Neural crest cell (in vitro differentiated cells): ENCODE data around the gene EGFL7. TPM values are rescaled to one million over a fixed set of nuclear protein-coding genes. Genes with fewer than 3 reads are reported as not detected.

Experiments
- DNase-seq: peaks from one replicate; pipeline ENCODE4 v3.0.0; 2021; ENCODE audit warnings: low read depth, mixed read lengths, low spot score
- H3K27ac Mint-ChIP-seq: one replicate; pipeline ENCODE4 v1.8.0; 2021; ENCODE audit warnings: mild to moderate bottlenecking, mixed read lengths; ENCODE audit not compliant: unreplicated experiment
- H3K27me3 Mint-ChIP-seq: 2 replicates; pipeline ENCODE4 v1.8.0; 2021; ENCODE audit warnings: low read depth, mild to moderate bottlenecking, mixed read lengths
- H3K36me3 Mint-ChIP-seq: 2 replicates; pipeline ENCODE4 v1.8.0; 2021; ENCODE audit warnings: low read depth, mild to moderate bottlenecking, mixed read lengths
- H3K4me1 Mint-ChIP-seq: 2 replicates; pipeline ENCODE4 v1.8.0; 2021; ENCODE audit warnings: mixed read lengths
- H3K4me3 Mint-ChIP-seq: one replicate; pipeline ENCODE4 v1.8.0; 2021; ENCODE audit warnings: mild to moderate bottlenecking, mixed read lengths
- H3K9me3 Mint-ChIP-seq: 2 replicates; pipeline ENCODE4 v1.8.0; 2021; ENCODE audit warnings: mixed read lengths
- total RNA-seq: library from RNA; stranded (reverse); gene quantifications from 2 replicates; pipeline ENCODE4 v1.2.1, GENCODE V29; 2021
- TF ChIP-seq, protein P1 (sequence below): fragments of 200-600 bp; sonication (generic); conservative IDR thresholded peaks from 2 replicates; pipeline ENCODE4 v1.5.0; 2021; ENCODE audit warnings: antibody characterized with exemption, mild to moderate bottlenecking

The EGFL7 gene
- total RNA-seq, 1 donor from 2014 or later = 14.1 TPM

DNA sequence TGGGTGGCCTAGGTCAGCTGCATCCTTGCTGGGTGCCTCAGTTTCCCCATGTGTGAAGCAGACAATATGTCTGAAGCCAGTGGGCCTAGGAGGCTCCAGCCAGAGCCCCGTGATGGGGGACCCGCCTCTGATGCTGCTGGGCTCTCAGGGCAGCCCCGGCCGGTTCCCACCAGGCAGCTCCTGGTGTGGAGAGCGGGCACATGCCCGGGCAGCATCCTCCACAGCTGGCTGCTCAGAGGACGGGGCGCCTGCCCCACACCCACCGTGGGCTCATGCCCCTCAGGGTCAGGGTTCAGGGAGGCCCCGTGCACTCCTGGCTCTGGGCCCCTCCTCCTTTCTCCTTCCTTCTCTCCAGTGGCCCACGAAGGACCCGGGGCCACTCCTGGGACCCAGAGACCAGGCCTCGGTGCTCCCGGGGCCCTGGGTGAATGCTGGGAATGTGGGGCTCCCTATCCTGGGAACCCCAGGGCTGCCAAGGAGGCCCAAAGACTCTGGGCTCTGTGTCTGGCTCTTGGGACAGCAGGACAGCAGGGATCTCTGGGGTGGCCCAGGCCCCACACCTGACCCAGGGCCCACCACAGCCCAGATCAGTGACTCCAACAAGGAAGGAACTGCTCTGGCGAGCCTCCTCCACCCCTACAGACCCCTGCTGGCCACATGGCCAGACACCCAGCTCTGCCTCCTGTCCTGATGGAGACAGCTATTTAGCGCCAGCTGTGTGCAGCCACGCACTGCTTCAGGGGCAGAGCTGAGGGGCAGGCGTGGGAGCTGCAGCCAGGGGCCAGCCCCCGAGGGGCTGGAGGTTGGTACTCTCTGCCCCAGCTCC lies 39.5 kb upstream of the EGFL7 start:
- peaks cover 15% of the 10 kb centered on the region for H3K4me1 Mint-ChIP-seq
- no peak for DNase-seq
- TF ChIP-seq, protein P1, sequence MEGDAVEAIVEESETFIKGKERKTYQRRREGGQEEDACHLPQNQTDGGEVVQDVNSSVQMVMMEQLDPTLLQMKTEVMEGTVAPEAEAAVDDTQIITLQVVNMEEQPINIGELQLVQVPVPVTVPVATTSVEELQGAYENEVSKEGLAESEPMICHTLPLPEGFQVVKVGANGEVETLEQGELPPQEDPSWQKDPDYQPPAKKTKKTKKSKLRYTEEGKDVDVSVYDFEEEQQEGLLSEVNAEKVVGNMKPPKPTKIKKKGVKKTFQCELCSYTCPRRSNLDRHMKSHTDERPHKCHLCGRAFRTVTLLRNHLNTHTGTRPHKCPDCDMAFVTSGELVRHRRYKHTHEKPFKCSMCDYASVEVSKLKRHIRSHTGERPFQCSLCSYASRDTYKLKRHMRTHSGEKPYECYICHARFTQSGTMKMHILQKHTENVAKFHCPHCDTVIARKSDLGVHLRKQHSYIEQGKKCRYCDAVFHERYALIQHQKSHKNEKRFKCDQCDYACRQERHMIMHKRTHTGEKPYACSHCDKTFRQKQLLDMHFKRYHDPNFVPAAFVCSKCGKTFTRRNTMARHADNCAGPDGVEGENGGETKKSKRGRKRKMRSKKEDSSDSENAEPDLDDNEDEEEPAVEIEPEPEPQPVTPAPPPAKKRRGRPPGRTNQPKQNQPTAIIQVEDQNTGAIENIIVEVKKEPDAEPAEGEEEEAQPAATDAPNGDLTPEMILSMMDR = no peak
- H3K4me3 Mint-ChIP-seq = no peak overlapping the region
- H3K36me3 Mint-ChIP-seq = no peaks in the 10 kb centered on the region
- H3K9me3 Mint-ChIP-seq = no peaks in the 10 kb centered on the region
- no peaks in the 10 kb centered on the region for H3K27me3 Mint-ChIP-seq
- no peak overlapping the region for H3K27ac Mint-ChIP-seq

DNA sequence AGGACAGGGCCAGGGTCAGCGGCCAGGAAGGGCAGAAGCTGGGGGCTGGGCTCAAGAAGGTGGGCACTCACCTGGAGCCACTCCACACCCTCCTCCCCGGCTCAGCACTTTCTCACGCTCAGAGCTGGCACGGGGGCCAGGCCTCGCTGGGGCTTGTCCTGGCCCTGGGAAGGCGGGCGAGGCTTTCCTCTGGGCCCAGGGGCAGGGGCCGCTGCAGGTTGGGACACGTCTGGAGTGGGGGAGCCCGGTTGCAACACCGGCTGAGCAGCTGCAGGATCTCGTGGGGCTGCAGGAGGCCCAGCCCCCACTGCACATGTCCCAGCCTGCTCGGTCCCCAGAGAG lies 38.9 kb upstream of the EGFL7 start:
- Mint-ChIP-seq H3K4me3 (no peak overlapping the region), H3K36me3 (no peaks in the 10 kb centered on the region), H3K9me3 (no peaks in the 10 kb centered on the region), H3K4me1 (peaks cover 15% of the 10 kb centered on the region), H3K27me3 (no peaks in the 10 kb centered on the region), H3K27ac (no peak overlapping the region)
- no peak for DNase-seq
- TF ChIP-seq, protein P1 = no peak

DNA sequence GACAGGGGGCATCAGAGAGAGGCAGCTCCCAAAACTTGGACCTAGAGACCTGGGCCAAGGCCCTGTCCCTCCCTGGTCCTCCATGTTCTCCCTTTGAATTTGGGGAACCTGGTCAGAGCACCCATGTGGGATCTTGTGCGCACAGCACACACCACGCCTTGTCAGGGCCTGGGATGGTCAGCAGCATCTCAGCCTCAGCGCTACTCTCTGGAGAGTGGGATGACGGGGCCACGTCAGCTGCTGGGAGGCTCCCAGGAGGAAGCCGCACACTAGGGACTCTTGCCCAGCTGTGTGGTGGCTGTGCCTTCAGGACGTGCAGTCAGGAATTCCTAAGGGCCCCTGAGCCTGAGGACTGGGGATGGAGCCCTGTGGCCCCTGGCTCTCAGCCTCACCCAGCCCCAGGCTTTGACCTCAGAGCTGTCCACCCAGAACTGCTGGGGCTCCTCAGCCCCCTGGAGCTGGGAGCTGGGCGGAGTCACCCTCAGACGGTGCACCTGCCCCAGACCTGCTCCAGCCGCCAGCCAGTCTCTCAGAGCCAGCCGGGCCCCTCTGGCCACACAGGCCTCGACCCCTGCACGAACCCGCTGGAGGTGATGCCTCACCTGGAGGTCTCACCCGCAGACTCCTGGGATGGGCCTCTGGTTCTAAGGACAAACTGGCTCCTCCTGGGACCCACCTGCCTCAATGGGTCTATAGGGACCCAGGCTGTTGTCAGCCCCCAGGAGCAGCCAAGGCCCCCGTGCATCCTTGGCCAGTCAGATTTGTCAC lies 38.3 kb upstream of the EGFL7 start:
- Mint-ChIP-seq H3K9me3 (no peaks in the 10 kb centered on the region), H3K27me3 (no peaks in the 10 kb centered on the region), H3K4me3 (no peak overlapping the region), H3K4me1 (peaks cover 11% of the 10 kb centered on the region), H3K27ac (no peak overlapping the region), H3K36me3 (no peaks in the 10 kb centered on the region)
- DNase-seq = no peak
- TF ChIP-seq, protein P1 = no peak

DNA sequence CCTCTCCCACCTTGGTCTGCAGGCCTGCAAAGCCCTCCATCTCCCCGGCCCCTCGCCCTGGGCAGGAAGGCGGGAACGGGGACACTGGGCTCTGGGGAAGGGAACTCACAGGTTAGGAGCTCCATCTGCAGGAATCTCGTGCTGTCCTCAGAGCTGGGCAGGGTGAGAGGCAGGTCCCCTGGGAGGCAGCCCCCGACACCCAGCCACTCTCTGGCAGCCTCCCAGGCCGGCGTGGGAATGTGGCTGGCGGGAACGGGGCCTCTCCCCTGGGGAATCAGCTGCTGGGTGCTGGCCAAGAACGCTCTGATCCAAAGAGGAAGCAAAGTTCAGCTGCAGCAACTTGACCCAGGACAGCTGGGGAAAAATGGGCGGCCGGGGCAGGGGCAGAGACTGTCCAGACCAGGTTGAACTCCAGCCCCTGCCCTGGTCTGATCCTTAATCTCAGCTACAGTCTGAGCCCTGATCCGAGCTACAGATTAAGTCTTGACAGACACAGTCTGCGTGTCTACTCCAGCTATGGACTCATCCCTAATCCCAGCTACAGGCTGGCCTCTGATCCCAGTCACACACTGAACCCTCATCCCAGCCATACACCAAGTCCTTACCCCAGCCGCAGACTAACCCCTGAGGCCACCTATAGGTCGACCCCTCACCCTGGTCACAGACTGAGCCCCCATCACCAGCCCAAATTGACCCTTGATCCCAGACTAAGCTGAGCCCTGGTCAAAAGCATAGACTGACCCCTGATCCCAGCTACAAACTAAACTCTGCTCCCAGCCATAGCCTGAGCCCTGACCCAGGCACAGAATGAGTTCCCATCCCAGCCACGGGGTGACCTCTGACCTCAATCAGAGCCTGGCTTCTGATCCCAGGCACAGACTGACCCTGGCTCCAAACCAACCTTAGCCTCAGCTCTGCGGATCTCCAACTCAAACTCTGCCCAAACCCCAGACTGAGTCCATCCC lies 37.3 kb upstream of the EGFL7 start:
- DNase-seq = no peak
- no peaks in the 10 kb centered on the region for H3K9me3 Mint-ChIP-seq
- H3K27ac Mint-ChIP-seq = no peak overlapping the region
- TF ChIP-seq, protein P1 = peak; percentile 44
- H3K36me3 Mint-ChIP-seq = no peaks in the 10 kb centered on the region
- H3K4me1 Mint-ChIP-seq = peaks cover 11% of the 10 kb centered on the region
- no peaks in the 10 kb centered on the region for H3K27me3 Mint-ChIP-seq
- peak overlapping the region; percentile 51 for H3K4me3 Mint-ChIP-seq

DNA sequence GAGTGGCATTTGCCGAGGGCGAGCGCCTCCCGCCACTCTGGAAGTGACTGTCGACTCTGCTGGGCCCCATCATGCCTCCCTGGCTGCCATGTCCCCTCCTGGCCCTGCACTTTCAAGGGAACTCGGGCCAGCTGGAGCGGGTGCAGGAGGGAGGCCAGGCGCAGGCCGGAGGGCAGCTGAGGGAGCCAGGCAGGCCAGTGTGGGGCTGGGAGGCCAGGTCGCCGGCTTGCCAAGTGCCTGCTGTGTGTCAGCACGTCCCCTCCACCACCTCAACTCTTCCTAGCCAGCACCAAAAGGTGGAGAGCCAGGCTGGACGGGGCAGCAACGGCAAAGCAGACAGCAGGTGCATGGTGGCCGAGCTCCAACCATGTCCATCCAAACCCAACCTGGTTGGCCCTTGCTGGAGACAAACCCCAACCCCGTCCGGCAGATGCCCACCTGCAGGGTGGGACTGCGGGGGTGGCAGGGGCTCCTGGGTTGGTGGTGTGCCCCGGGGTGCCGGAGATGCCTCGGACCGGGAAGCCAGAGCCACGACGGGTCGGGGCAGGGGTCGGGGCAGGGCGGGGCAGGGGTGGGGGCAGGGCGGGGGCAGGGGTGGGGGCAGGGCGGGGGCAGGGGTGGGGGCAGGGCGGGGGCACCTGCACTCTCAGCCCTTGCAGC lies 36.5 kb upstream of the EGFL7 start:
- H3K36me3 Mint-ChIP-seq = no peaks in the 10 kb centered on the region
- no peak for DNase-seq
- H3K4me1 Mint-ChIP-seq = peaks cover 11% of the 10 kb centered on the region
- no peaks in the 10 kb centered on the region for H3K27me3 Mint-ChIP-seq
- H3K27ac Mint-ChIP-seq = no peak overlapping the region
- peak overlapping the region; percentile 51 for H3K4me3 Mint-ChIP-seq
- H3K9me3 Mint-ChIP-seq = no peaks in the 10 kb centered on the region
- TF ChIP-seq, protein P1 = no peak
